HG02588 (cell line): ENCODE results near the gene LCN6.
"Not testable (repeated sequence)": the region's sequence is repeated elsewhere in the genome, so short reads cannot be mapped to it uniquely, and the experiment has no call there.

Experiments
- ATAC-seq: cut with Tn5 transposase; IDR thresholded peaks from one replicate; pipeline ENCODE4 v1.9.1; 2021; ENCODE audit warnings: mild to moderate bottlenecking, moderate library complexity; ENCODE audit not compliant: unreplicated experiment

Gene LCN6

DNA sequence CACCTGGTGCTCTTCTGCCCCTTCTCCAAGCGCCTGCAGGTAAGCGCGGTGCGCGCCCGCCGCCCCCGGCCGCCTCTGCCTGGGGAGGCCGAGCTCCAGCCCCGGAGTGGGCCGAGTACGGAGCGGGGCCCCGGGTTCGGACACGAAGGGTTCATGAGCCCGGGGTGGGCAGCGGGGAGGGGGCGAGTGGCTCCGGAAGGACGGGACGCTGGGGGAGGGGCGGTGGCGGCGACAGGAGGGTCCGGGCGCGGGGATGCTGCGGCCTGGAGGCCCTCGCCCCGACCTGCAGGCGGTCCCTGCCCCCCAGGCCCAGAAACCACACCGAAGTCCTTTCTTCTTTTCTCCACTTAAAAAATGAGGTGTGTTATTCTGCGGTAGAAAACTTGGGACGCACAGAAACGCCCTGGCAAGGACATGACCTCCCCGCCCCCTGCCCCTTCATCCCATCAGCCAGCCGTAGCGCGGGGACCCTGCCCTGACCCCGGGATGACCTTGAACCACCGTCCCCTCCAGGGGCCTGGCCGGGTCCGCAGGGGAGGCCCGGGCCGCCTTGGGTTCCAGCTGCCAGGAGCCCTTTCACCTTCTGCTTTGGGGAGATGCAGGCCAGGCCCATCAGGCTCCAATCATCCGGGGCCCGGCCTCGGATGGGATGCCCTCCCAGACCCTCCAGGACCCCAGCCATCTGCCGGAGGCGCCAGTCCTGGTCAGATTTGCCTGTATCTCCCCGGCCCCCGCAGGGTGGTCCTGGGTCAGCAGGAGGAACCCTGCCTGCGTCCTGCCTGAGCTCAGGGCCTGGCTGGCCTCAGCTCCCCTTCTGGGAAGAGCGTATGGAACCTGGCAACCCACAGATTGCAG is 35.4 kb downstream of the LCN6 start:
- ATAC-seq: no peak

GRCh38 chr9:136711751-136712689 is 36.3 kb downstream of the LCN6 start, which contains the start of gene DIPK1B:
Gene DIPK1B, plus strand, starts transcription at chr9:136712572. Its CDS starts 94 bp downstream, at chr9:136712666.
- no peak for ATAC-seq

GRCh38 chr9:136711219-136711648 is 37.1 kb downstream of the LCN6 start:
- ATAC-seq: not testable (repeated sequence)

DNA sequence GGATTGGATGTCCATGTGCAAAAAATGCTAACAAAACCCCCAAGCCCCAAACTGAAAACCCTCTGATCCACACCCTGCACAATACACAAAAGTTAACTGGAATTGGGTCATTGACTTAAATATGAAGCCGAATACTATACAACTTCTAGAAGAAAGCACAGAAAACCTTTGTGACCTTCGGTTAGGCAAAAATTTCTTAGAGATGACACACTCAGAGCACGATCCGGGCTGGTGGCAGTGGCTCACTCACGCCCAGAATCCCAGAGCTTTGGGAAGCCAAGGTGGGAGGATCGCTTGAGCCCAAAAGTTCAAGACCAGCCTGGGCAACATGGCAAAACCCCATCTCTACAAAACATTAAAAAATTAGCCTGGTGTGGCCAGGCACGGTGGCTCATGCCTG is 37.8 kb downstream of the LCN6 start:
- ATAC-seq: no peak

GRCh38 chr9:136709454-136710109 is 38.7 kb downstream of the LCN6 start:
- ATAC-seq: no peak

DNA sequence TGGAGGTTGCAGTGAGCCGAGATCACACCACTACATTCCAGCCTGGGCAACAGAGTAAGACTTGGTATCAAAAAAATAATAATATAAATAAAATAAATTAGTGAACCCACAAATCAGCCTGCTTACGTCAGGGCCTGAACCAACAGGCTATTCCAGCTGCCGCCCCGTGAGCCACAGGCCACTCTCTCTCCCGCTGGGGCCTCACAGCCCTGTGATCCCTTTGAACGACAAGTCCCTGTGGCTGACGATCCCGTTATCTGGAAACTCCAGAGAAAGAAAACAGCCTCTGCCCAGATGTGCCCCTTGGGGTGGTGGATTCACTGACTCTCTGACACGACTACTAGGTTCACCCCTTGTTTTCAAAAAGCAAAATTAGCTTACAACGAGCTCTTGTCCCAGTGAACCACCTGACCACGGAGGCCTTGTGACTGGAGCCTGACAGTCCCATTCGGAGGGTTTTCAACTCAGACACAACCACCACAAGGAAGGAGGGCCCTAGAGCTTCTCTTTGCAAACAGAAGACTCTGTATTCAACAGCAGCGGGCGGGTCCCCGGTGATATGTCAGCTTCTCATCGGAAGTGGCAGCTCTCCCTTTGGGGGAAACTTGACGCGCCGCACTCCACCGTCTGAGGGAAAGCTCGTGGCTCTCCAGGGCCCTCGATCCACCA is 40.3 kb downstream of the LCN6 start:
- ATAC-seq: no peak

DNA sequence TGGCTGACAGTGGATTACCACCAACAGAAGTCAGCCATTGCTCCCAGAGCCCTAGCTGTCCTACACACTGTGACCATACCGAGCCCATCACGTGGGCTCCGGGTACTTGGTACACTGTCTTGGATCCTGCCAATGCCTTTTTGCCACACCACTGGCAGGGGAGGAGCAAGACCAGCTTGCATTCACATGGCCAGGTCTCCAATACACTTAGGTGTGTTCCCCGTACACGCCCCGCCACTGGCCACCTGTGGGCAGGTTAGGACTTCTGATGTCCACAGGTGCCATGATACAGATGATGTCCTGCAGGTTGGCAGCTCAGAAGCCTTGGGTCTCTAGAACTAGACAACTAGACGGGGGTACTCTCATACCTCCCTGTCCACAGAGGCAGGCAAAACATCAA is 41.3 kb downstream of the LCN6 start:
- ATAC-seq: no peak

- ATAC-seq: no peak
These were observed 42.8 kb downstream of the LCN6 start for GRCh38 chr9:136705564-136705963.

DNA sequence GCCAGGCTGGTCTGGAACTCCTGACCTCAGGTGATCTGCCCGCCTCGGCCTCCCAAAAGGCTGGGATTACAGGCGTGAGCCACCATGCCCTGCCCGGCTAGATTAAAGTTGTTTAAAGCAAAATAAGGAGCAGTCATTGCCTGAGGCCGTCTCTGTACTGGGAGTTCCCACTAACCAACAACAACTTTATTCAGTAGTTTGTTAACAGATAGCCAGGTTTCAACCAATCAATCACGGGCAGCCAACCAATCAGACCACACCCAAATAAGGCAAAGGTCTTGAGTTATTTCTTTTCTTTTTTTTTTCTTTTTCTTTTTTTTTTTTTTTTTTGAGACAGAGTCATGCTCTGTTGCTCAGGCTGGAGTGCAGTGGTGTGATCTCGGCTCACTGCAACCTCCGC is 43.6 kb downstream of the LCN6 start:
- not testable (repeated sequence) for ATAC-seq

DNA sequence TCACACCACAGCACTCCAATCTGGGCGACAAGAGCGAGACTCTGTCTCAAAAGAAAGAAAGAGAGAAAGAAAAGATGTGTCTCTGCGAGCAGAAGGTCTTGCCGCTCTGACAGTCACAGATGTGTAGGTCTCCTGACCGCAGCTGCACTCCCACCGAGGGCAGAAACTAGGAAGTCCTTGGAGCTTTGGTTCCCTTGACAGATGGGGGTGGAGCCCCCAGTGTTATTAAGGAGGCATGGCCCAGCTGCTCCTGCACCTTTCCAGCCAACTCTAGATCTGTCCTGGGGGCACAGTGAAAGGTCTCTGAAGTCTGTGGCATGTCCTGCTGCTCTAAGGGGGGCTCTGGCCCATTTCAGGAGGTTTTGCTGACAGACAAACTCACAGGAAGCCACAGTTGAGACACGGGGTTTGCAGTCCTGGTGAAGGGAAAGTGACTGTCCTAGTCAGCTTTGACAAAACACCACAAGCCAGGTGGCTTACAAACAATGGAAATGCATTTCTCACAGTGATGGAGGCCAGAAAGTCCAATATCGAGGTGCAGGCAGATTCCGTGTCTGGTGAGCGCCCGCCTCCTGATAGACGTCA is 45.0 kb downstream of the LCN6 start:
- no peak for ATAC-seq

- ATAC-seq: no peak
These were observed 46.7 kb downstream of the LCN6 start for GRCh38 chr9:136701668-136702053.

- ATAC-seq: no peak
These were observed 47.2 kb downstream of the LCN6 start for GRCh38 chr9:136700959-136701667.

- ATAC-seq: no peak
These were observed 48.0 kb downstream of the LCN6 start for GRCh38 chr9:136700304-136700703.

DNA sequence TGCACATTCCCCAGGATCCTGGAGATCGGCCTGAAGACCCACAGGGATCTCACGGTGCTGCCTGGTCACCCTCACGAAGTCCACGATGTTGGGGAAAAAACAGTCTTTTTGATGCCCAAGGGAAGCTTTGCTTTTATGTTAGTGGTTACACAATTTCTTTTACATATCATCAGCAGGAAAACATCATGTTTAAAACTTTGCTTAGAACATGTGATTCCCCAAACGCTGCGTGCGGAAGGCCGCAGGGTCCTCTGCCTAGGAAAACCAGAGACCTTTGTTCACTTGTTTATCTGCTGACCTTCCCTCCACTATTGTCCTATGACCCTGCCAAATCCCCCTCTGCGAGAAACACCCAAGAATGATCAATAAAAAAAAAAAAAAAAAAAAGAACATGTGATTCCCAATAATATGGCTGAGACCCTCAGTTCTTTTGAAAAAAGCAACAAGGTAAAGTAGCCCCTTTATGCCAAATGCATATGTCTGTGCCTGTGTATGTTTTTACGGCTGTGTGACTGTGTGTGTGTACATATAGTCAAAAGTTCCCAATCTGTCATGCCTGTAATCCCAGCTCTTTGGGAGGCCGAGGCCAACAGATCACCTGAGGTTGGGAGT is 49.6 kb downstream of the LCN6 start:
- ATAC-seq: no peak

GRCh38 chr9:136697821-136698526 is 50.4 kb downstream of the LCN6 start:
- ATAC-seq: no peak

- ATAC-seq: no peak
These were observed 51.0 kb downstream of the LCN6 start for GRCh38 chr9:136697146-136697820.

DNA sequence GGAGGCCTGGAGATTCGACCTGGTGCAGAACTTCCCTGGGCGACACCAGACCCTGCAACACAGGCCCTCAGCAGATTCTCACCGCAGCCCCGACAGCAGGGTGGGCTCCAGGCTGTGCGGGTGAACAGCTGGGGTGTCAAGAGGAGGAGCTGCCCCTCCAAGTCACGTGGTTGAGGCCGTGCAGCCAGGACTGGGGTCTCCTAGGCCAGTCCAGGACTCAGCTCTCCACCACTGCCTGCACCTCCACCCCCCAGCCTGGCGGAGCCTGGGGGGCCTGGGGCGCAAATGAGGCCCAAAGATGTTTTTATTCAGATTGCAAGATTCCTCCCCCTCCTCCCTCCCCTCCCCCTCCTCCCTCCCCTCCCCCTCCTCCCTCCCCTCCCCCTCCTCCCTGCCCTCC is 51.8 kb downstream of the LCN6 start:
- no peak for ATAC-seq

GRCh38 chr9:136695955-136696354 is 52.4 kb downstream of the LCN6 start:
- ATAC-seq: no peak
